HepG2 (cell line): Measurements from ENCODE around the gene CCN2. TPM values are rescaled to one million over a fixed set of nuclear protein-coding genes. Genes with fewer than 3 reads are reported as not detected.

Source experiments
- ATRX ChIP-seq: sonication (generic); formaldehyde crosslinking; IDR thresholded peaks from 2 replicates; pipeline ENCODE4 v1.4.0; 2020; ENCODE audit warnings: missing genetic modification reagents, borderline replicate concordance
- CBX2 ChIP-seq, 2 experiments: fragments of 200-600 bp in 1 of 2; sonication (generic); formaldehyde crosslinking in 1 of 2; IDR thresholded peaks; 2 replicates each; pipeline versions ENCODE4 v1.7.0 to v1.8.1; 2018 to 2022; ENCODE audit warnings: low read depth in 2 of 2, low read length in 1 of 2, mild to moderate bottlenecking in 1 of 2, missing genetic modification reagents in 1 of 2
- MBNL3 ChIP-seq: fragments of 250-450 bp; sonication (Bioruptor Pico); conservative IDR thresholded peaks from 2 replicates; pipeline ENCODE4 v1.8.0; 2022; ENCODE audit warnings: mild to moderate bottlenecking, inconsistent platforms
- NFAT5 ChIP-seq: sonication (generic); formaldehyde crosslinking; IDR thresholded peaks from 2 replicates; pipeline ENCODE4 v1.4.0; 2020; ENCODE audit warnings: missing genetic modification reagents
- NFYB ChIP-seq: sonication (generic); formaldehyde crosslinking; IDR thresholded peaks from 2 replicates; pipeline ENCODE4 v1.4.0; 2020; ENCODE audit warnings: missing genetic modification reagents
- NPAS2 ChIP-seq: sonication (generic); formaldehyde crosslinking; IDR thresholded peaks from 2 replicates; pipeline ENCODE4 v1.8.0; 2022; ENCODE audit warnings: mild to moderate bottlenecking, missing genetic modification reagents, borderline replicate concordance
- PATZ1 ChIP-seq: sonication (generic); formaldehyde crosslinking; IDR thresholded peaks from 2 replicates; pipeline ENCODE4 v1.4.0; 2020; ENCODE audit warnings: missing genetic modification reagents
- SRF ChIP-seq: IDR thresholded peaks from 2 replicates; pipeline ENCODE4 v1.6.1; 2011; ENCODE audit warnings: mild to moderate bottlenecking, low read depth, low read length, moderate library complexity
- THRA ChIP-seq: sonication (generic); formaldehyde crosslinking; IDR thresholded peaks from 2 replicates; pipeline ENCODE4 v1.4.0; 2020; ENCODE audit warnings: missing genetic modification reagents, borderline replicate concordance
- ZNF282 ChIP-seq: fragments of 450-650 bp; IDR thresholded peaks from 2 replicates; pipeline ENCODE4 v1.6.1; 2018; ENCODE audit not compliant: partially characterized antibody
- ZNF543 ChIP-seq: sonication (generic); formaldehyde crosslinking; IDR thresholded peaks from 2 replicates; pipeline ENCODE4 v1.4.0; 2020; ENCODE audit warnings: mild to moderate bottlenecking, missing genetic modification reagents
- ZNF749 ChIP-seq: sonication (generic); formaldehyde crosslinking; IDR thresholded peaks from 2 replicates; pipeline ENCODE4 v1.8.0; 2022; ENCODE audit warnings: mild to moderate bottlenecking, missing genetic modification reagents, moderate library complexity, borderline replicate concordance
- ZNF788 ChIP-seq: sonication (generic); formaldehyde crosslinking; IDR thresholded peaks from 2 replicates; pipeline ENCODE4 v1.5.0; 2020; ENCODE audit warnings: mild to moderate bottlenecking, missing genetic modification reagents, borderline replicate concordance
- ZNF792 ChIP-seq: IDR thresholded peaks from 2 replicates; pipeline ENCODE4 v1.6.1; 2016
- polyA plus RNA-seq, 8 experiments: library from polyadenylated mRNA; depleted of rRNA in 3 of 8; stranded (reverse) in 7 of 8; unstranded in 1 of 8; fragments of >200 nt; fragmentation: Illumina TruSeq in 4 of 8; extraction: Trizol in 4 of 8; gene quantifications; 2 replicates each; pipeline versions ENCODE4 v1.2.1 to v1.2.3, GENCODE V29; 2011 to 2016; ENCODE audit warnings: low read depth in 4 of 8, missing spikeins in 1 of 8, mixed read lengths in 1 of 8; ENCODE audit not compliant: insufficient read depth in 1 of 8
- total RNA-seq, 5 experiments: library from RNA; depleted of rRNA; stranded (reverse); fragments of >200 nt; fragmentation: Illumina TruSeq; extraction: Trizol; gene quantifications; 2 replicates each; pipeline ENCODE4 v1.2.3, GENCODE V29; 2016; ENCODE audit warnings: low read depth in 1 of 5
- TF ChIP-seq, protein P1 (sequence below): sonication (generic); formaldehyde crosslinking; IDR thresholded peaks from 2 replicates; pipeline ENCODE4 v1.5.0; 2020; ENCODE audit warnings: missing genetic modification reagents

CCN2 gene
- total and polyA plus RNA-seq, 2 of the 13 experiments (the other 11 are each of a cell fraction or from before 2014, with no cell fraction given) = 34.7 to 316 TPM

DNA sequence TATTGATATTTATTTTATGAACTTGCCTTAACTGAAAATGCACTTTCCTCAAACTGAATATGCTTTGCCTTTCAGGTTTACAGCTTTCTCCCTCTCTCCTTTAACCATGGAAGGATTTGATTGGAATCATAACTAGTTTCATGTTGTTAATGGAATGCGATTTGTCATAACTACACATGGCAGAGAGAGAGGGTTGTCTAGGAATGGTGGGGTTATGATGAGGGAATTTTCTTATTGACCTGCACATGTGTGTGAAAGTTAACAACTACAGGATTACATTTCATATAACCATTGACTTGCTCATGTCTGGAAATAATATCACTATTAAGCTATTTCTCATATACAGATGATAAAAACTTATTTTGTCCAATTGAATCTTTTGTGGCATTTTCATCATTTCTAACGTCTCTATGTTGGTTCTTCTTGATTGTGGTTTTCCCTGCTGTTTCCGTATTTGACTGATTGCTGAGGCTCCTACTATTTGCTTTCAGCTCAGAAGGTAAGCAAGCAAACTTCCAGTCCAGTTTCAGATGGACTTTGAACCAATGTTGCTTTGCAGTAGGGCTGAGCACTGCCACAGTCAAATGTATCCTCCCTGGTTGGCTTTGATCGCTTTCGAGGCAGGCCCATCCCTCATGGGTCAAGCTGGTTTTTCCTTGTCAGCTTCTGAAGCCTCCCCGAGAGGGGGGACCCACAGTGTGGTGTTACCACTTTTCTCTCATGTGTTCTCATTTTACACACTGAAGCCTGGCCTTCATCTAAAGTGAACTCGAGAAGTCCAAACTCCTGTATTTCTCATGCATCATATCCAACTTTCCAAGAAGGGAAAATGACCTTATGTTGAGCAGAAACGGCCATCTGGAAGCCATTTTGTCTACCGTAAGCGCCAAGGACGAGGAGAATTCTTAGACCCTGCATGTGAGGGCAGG, 7.6 kb upstream of the CCN2 start (continued):
- TF ChIP-seq NFAT5 (CRISPR knock-in tag) (no peak), SRF (no peak), PATZ1 (CRISPR knock-in tag) (peak; percentile 78), MBNL3 (CRISPR knock-in tag) (no peak), ZNF749 (no peak; the same call in 1 of the 2 replicates), ZNF792 (CRISPR knock-in tag) (peak; percentile 98), THRA (CRISPR knock-in tag) (peak; percentile 86), ZNF788 (CRISPR knock-in tag) (peak; percentile 88; the same call in 1 of the 2 replicates), ATRX (CRISPR knock-in tag) (no peak), CBX2 (IDR thresholded peaks at IDR 0.05; ENCODE audit: low read depth, low read length) (no peak), CBX2 (CRISPR knock-in tag; IDR thresholded peaks at IDR 0.05; ENCODE audit: low read depth) (no peak; the same call in 1 of the 2 replicates), ZNF282 (no peak), NFYB (0 out of 2 replicates have a peak, but pooled peaks have one; percentile 16), NPAS2 (0 out of 2 replicates have a peak, but pooled peaks have one; percentile 42), ZNF543 (CRISPR knock-in tag) (0 out of 2 replicates have a peak, but pooled peaks have one; percentile 10)
- TF ChIP-seq, protein P1, sequence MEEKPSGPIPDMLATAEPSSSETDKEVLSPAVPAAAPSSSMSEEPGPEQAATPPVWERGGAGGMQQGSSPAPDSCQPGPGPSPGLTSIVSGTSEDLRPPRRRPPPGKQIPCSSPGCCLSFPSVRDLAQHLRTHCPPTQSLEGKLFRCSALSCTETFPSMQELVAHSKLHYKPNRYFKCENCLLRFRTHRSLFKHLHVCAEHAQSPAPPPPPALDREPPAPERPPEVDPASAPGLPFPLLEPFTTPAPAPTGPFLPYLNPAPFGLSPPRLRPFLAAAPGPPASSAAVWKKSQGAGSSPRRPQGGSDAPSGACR (CRISPR knock-in tag) = peak; percentile 75; the same call in 1 of the 2 replicates
